Stimulated activated CD4-positive, alpha-beta T cell treated with anti-CD3 and anti-CD28 coated beads, Interleukin-1b, Interleukin-23, amount 100 ng/mL, for 24 hours (primary cell): Measurements from ENCODE around the gene UBE2D4.
"Not testable (repeated sequence)": the region's sequence is repeated elsewhere in the genome, so short reads cannot be mapped to it uniquely, and the experiment has no call there.

Experiments
- DNase-seq, 4 experiments: peaks; one replicate each; pipeline ENCODE4 v3.0.0-alpha.2; 2020; ENCODE audit warnings: low read depth in 4 of 4, low spot score in 1 of 4

The UBE2D4 gene

GRCh38 chr7:43925984-43926797 is at the start of gene UBE2D4:
Gene UBE2D4 (plus strand): TSS chr7:43926436. CDS start chr7:43926533, 97 bp downstream.
- DNase-seq, result peak; percentile 71 to 91 (median 82)

GRCh38 chr7:43876976-43877745 is 49.1 kb upstream of the UBE2D4 start:
- no peak for DNase-seq

GRCh38 chr7:43877968-43878864 is 48.0 kb upstream of the UBE2D4 start:
- no peak for DNase-seq

GRCh38 chr7:43878867-43879266 is 47.4 kb upstream of the UBE2D4 start:
- DNase-seq, result no peak

GRCh38 chr7:43879477-43879876 is 46.8 kb upstream of the UBE2D4 start:
- DNase-seq, result no peak

DNA sequence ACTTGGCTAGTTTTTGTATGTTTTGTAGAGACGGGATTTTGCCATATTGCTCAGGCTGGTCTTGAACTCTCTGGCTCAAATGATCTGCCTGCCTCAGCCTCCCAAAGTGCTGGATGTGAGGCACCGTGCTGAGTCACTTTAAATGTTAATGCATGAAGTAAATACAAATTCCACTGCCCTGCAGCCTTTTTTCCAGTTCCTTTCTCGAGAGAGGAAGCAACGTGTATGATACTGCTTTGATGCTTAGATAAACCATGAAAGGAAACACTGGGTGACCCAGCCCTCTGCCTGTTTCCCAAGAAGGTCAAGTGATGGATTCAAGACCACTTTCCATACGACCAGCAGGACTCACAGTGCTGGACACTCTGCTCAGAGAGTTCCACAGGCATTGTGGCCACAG is 45.6 kb upstream of the UBE2D4 start:
- DNase-seq, result no peak

DNA sequence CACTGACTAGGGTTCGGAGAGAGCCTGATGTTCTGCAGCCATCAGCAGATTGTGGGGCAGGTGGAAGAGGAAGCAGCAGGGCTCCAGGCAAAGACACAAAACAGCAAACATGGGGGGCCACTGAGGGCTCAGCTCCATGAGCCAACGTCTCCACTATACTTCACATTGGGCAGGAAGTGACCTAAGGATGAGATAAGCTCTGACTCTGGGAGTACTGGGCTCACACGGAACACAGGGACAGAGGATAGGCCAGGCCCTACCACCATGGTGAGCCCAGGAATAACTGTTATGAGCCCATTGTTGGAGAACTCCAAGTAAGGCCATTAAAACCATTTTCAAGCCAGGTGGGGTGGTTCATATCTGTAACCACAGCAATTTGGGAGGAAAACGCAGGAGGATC is 42.0 kb upstream of the UBE2D4 start:
- no peak for DNase-seq

DNA sequence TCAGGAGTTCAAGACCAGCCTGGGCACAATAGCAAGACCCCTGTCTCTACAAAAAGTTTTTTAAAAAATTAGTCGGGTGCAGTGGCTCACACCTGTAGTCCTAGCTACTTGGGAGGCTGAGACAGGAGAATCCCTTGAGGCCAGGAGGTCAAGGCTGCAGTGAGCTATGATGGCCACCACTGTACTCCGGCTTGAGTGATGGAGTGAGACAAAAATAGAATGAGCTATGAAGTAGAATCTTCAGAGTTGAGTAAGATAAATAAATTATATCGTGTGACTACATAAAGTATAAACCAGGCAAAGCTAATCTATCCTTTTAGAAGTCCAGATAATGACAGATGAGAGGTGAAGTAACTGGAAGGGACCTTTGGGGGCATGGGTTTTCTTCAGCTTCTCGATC is 41.6 kb upstream of the UBE2D4 start:
- DNase-seq, result no peak

- no peak for DNase-seq
These were observed 37.0 kb upstream of the UBE2D4 start for GRCh38 chr7:43888993-43889945.

DNA sequence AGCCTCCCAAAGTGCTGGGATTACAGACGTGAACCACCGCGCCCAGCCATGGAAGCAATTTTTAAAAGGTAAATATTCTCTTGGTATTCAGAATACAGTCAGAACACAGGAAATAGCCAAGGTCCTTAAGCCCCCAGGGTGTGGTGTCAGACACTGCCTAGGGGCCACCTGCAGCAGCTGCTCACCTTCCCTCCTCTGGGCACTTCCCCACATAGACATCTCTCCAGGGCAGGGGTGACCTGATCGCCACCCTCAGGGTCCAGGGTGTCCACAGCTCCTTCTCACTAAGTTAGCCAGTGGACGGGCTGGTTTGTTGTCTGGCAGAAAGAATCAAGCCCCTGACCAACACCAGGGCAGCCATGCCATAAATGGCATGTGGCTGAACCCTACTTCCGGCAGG is 35.8 kb upstream of the UBE2D4 start:
- no peak for DNase-seq

- DNase-seq, result no peak
These were observed 34.9 kb upstream of the UBE2D4 start for GRCh38 chr7:43891069-43891955.

GRCh38 chr7:43895847-43896415 is 30.3 kb upstream of the UBE2D4 start:
- DNase-seq, result no peak

- DNase-seq, result not testable (repeated sequence)
These were observed 27.7 kb upstream of the UBE2D4 start for GRCh38 chr7:43898571-43898970.

DNA sequence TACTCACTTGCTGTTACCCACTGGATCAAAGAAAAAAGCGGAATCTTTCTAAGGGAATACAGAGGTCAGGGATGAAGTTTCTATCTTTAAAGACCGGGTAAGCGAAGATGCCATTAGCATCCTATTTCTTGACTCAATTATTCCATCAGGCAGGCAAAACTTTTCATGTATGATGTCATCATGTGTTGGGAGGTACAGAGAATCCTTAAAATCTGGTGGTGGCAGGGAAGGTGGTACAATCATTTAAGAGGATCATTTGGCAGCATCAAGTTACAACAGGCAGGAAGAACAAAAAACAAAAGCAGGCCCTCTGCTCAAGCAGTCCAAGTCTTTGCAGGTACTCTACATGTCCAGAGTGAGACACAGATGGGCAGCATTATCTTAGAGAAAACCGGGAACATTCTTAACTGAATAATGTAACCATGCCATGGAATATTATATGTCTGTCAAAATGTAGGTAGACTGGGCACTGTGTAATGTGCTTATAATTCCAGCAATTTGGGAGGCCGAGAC is 23.6 kb upstream of the UBE2D4 start:
- no peak for DNase-seq

GRCh38 chr7:43904533-43905208 is 21.6 kb upstream of the UBE2D4 start:
- DNase-seq, result no peak

DNA sequence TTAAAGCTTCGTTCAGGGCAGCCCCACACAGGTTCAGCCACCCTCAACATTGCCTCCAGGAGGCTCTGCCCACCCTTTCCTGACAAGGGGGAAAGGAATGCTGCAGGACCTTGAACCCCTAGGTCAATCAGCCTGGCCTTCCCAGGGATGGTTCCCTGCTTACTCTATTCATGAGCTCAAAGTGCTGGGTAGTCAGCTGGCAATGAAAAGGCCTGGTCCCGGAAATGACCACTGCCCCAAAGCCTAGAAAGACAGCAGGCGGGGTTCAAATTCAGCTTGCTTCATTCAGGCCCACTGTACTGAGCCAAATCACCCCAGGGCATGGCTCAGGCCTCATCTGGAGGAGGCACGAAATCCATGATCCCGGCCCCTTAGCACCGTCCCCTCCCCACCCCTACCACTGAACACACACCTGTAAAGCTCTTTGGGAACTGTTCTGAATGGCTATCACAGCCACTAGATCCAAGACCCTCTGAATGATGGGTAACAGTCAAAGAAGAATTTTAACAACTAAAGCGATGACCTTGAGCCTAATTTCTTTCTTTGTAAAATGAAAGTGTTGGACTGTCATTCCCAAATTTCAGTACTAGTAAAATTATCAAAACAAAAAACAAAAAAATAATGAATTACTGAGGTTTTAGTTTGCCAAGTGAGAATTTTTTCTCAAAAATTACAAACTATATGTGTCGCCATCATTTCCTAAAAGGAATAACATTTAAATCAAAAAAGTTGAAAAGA is 20.9 kb upstream of the UBE2D4 start:
- no peak for DNase-seq

DNA sequence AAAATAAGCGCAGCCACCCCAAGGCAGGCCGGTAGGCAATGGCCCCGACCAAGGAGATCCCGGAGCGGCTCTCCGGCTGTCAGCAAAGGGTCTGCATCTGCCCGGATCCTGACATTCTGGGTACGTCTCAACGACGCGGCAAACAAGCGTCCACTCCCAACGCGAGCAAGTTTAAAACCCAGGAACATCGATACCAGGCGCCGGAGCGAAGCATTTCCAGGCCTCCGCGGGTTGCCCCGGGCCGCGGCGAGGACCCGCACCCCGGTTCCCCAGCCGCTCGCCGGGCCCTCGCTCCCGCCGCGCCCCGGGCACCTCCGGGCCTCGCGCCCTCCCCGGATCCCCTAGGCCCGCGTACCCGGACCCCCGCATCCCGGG is 20.3 kb upstream of the UBE2D4 start:
- DNase-seq, result peak in 2 of 4 experiments; percentile 2 to 10
